AG10803 (cell line): ENCODE results near the gene TMEM81.
A peak's percentile ranks its signal among the peaks of the same experiment; 100 is the strongest.

ENCODE experiments used
- DNase-seq: peaks from one replicate; pipeline ENCODE4 v3.0.0; 2010; ENCODE audit warnings: low read depth
- H3K4me3 ChIP-seq: 2 replicates; pipeline ENCODE4 v1.5.1; 2011; ENCODE audit warnings: mild to moderate bottlenecking, low read length, control low read depth
- TF ChIP-seq, protein P1 (sequence below): conservative IDR thresholded peaks from 2 replicates; pipeline ENCODE4 v1.5.1; 2011; ENCODE audit warnings: mild to moderate bottlenecking, low read length, control low read depth, inconsistent platforms

TMEM81 gene

DNA sequence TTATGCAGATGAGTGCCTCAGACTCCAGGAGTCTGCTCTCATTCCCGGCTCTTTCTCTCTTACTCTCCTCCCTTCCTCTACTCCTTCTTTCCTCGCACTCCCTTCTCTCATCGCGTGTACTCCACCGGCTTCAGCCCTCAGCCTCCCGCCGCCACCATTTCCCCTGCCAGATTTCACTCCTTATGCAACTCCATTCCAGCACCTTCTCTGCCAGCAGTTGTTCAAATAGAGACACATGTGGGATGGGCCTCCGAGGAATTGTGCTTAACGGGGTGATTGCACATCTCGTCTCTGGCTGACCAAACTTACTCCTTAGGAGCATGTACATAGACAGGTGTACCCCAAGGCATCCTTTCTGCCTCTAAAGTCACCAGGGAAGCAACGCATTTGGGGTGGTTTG, 39.1 kb downstream of the TMEM81 start:
- peak; percentile 4 for DNase-seq
- no peak overlapping the region for H3K4me3 ChIP-seq
- TF ChIP-seq, protein P1, sequence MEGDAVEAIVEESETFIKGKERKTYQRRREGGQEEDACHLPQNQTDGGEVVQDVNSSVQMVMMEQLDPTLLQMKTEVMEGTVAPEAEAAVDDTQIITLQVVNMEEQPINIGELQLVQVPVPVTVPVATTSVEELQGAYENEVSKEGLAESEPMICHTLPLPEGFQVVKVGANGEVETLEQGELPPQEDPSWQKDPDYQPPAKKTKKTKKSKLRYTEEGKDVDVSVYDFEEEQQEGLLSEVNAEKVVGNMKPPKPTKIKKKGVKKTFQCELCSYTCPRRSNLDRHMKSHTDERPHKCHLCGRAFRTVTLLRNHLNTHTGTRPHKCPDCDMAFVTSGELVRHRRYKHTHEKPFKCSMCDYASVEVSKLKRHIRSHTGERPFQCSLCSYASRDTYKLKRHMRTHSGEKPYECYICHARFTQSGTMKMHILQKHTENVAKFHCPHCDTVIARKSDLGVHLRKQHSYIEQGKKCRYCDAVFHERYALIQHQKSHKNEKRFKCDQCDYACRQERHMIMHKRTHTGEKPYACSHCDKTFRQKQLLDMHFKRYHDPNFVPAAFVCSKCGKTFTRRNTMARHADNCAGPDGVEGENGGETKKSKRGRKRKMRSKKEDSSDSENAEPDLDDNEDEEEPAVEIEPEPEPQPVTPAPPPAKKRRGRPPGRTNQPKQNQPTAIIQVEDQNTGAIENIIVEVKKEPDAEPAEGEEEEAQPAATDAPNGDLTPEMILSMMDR = no peak

DNA sequence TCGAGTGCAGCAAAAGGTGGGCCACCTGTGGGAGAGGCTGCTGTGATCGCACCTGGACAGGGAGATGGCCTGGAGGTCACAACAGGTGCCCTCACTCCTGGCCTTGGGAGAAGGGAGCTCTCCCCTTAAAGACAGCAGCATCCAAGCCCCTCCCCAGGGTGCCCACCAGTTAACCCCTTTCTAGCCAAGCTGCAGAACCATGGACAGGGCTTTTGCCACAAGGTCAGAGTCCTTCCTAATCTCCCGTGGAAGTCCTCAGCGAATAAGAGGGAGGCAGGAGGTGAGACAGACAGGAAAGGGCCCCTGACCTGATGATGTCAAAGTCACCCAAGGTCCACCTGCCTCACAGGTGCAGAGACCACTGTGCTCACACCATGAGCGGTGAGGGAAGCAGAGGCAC, 39.5 kb downstream of the TMEM81 start:
- TF ChIP-seq, protein P1 = no peak
- DNase-seq = no peak
- no peak overlapping the region for H3K4me3 ChIP-seq

DNA sequence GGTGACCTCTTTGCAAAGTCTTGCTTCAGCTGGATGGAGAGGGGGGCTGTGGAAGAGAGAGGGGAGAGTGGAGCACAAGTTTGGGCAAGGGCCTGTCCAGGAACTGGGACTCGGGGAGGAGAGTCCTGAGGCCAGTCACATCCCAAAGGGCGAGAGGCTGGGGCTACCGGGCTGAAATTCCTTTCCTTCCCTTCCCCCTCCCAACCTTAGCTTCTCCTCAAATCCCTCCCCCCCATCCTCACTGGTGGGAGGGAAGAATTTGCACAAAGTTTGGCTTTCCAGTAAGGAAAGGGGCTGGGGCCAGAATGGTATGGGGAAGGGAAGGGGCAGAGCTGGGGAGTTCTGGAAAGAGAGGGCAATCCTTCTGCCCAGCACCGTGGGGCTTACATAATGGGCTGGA, 40.4 kb downstream of the TMEM81 start:
- H3K4me3 ChIP-seq = no peak overlapping the region
- no peak for DNase-seq
- TF ChIP-seq, protein P1 = no peak

DNA sequence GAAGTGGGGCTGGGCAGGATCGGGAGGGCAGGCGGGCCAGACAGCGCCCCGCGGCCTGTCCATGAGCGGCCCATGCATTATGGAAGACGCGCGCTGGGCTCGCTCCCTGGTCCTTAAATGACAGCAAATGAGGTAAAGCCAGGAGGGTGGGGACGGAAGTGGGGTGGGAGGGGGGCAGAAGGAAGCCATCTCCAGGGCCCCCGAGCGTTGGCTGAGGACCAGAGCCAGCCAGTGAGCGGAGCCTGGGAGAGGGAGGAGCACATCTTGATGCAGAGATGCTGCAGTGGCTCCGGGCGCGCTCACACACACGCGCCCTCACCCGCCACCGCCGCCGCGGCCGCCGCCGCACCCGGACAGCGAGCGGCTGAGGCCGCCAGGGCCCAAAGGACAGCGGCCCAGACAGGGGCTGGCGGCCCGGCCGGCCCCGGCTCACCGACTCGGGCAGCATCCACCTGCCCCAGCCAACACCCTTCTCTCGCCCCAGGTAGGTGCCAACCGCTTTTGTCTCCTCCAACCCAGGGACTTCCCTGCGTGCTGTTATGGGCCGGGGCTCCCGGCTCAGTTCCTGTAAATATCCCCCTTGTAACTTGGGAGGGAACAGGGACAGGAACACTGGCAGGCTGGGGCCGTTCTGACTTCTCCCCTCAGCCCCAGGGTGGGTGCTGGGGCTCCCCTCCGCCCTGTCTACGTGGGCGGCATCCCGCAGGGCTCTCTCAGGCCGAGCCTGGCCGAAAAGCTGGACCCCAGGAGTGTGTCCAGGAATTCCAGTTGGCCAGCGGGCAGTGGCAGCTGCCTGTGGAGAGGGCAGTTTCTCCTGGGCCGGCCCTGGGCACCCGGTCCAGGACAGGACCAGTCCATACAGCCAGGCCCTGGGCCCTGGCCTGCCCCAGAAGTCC, 41.1 kb downstream of the TMEM81 start, which contains the start of gene CNTN2:
Gene CNTN2 (plus strand): TSS at position 302 of the 896 bp plus-strand sequence. CDS start 9,974 bp downstream, outside the sequence.
- no peak for DNase-seq
- TF ChIP-seq, protein P1 = no peak
- H3K4me3 ChIP-seq = no peak within 1 kb of the TSS

DNA sequence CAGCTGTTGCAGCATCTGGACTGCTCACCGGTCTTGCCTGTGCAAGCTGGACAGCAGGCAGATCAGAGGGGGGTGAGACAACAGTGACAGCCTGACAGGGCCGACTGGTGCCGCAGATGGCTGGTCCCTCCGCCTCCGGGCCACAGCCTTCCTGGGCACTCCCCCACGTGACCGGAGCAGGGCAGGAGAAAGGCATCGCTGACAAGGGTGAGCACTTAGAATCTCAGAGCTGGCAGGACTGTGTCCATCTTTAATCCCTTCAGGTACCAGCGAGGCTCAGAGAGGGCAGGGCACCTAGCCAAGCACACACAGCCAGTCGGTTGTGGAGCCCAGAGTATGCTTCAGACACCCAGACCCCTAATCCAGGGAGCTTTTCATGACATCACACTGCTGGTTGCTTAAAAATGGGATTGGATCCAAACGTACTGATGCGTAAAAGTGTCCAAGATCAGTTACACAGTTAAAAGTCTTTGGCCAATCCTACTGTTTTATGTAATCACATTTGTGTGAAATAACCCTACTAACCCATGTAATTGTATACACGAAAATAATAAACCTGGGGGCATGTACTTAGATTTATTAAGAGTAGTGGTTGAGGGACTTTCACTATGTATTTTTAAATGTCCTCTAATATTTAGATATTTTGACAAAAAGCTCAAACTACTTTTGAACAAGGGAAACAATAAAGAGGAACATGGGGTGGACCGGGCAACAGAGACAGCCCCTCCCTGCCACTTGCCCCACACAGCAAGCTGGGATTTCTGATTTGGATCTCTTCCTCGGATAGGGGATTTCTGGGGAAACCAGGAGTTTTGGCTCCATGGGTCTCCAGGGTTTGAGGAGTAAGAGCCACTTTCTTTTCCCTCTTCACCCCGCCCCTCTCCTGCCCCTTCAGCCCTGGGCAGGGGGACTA, 42.0 kb downstream of the TMEM81 start:
- no peak overlapping the region for H3K4me3 ChIP-seq
- TF ChIP-seq, protein P1 = no peak

DNA sequence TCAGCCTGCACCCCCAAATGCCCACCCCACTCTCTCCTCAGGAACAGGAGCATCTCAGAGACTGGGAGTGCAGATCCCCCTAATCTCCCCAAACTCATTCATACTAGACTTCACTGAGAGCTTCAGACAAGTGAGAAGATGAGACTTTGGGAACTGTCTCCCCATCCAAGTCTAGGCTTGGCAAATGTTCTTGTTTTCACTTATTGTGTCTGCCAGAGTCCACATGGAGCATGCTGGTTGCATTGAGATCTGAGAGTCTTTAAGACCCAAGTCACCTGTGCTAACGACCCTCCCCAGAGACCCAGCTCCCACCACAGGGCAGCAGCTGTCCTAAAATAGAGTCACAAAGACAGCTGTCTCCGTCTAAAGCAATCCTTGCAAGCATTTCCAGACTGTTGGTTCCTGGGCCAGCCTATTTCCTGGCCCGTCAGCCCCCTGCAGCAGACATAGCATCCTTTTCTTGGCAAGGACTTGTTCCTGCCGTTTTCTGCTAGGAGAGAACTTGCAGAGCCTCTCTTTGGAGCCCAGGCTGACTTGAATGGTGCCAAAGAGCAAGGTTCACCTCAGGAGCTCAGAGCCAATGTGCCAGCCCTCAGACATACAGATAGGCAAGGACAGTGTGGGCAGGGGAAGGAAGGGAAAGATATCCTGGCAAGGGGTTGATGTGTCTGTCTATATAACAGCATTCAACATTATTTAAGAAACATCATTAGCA, 43.1 kb downstream of the TMEM81 start:
- H3K4me3 ChIP-seq = no peak overlapping the region
- no peak for DNase-seq
- TF ChIP-seq, protein P1 = no peak

More for the DNA sequence above, 42.0 kb downstream of the TMEM81 start:
- no peak for DNase-seq
